ENCODE results near the gene EPS8. TPM values are rescaled to one million over a fixed set of nuclear protein-coding genes. Genes with fewer than 3 reads are reported as not detected.

EPS8 gene
- total and polyA plus RNA-seq, 2 donors (not counting 1 experiment from before 2014, with no cell fraction given): 0.76 to 0.96 TPM

GRCh38 chr12:15613981-15614380 lies 175.2 kb downstream of the EPS8 start:
- ChIA-PET POLR2A (no interaction called here), CTCF (no interaction called here)
- no peak overlapping the region for H2AFZ ChIP-seq (ENCODE audit: insufficient read depth, low read depth, low read length, poor library complexity, severe bottlenecking)
- ATAC-seq (ENCODE audit: low read depth): no peak
- DNase-seq: no peak
- H3K4me3 ChIP-seq (ENCODE audit: control extremely low read depth in 1 of 5, extremely low read depth in 1 of 5, insufficient read depth in 1 of 5, low read depth in 2 of 5, low read length in 4 of 5): no peak overlapping the region
- Mint-ChIP-seq H3K27ac (no peak overlapping the region), H3K4me1 (no peaks in the 10 kb centered on the region), H3K4me3 (no peak overlapping the region), H3K27me3 (peaks cover 24% of the 10 kb centered on the region), H3K9me3 (ENCODE audit: insufficient read depth) (peaks cover 9% of the 10 kb centered on the region)
- H4K20me1 ChIP-seq (ENCODE audit: control insufficient read depth, insufficient read depth, low read length, poor library complexity, severe bottlenecking): no peaks in the 10 kb centered on the region
- no peak overlapping the region for H3K27ac ChIP-seq (ENCODE audit: low read length in 2 of 2)
- H3K4me2 ChIP-seq (replicated peaks; ENCODE audit: low read depth, low read length, poor library complexity, severe bottlenecking): no peak overlapping the region
- no peaks in the 10 kb centered on the region for H3K79me2 ChIP-seq (ENCODE audit: control insufficient read depth, insufficient read depth, low read length)
- TF ChIP-seq EZH2 (IDR thresholded peaks at IDR 0.05; ENCODE audit: borderline replicate concordance, insufficient read depth, low read depth, low read length, poor library complexity, severe bottlenecking) (no peak), CTCF (IDR thresholded peaks at IDR 0.05) (no peak)
- H3K9me3 ChIP-seq (ENCODE audit: control extremely low read depth in 1 of 3, control insufficient read depth in 2 of 3, insufficient read depth in 1 of 3, low read length in 2 of 3): peaks cover 0 to 4% (median 4%) of the 10 kb centered on the region in 3 donors
- no peaks in the 10 kb centered on the region for H3K4me1 ChIP-seq (ENCODE audit: control insufficient read depth in 2 of 2, insufficient read depth in 2 of 2, low read length in 2 of 2)
- H3K36me3 ChIP-seq (replicated peaks in 1 of 2; ENCODE audit: control extremely low read depth in 1 of 2, control insufficient read depth in 1 of 2, extremely low read depth in 1 of 2, insufficient read depth in 2 of 2, low read length in 1 of 2): no peaks in the 10 kb centered on the region
- WGBS (ENCODE audit: insufficient coverage): no CpG with 5 or more reads among the region's 1 CpG
- no peak overlapping the region for H3K9ac ChIP-seq (ENCODE audit: low read length)
- intact Hi-C loops (cut with micrococcal nuclease): no loop called here
- H3K27me3 ChIP-seq (replicated peaks in 1 of 4; ENCODE audit: control extremely low read depth in 1 of 4, control insufficient read depth in 3 of 4, insufficient read depth in 4 of 4, low read length in 3 of 4): peaks cover 0 to 2% (median 1%) of the 10 kb centered on the region in 4 experiments

- Histone ChIP-seq H3K4me1 (ENCODE audit: control insufficient read depth in 2 of 2, insufficient read depth in 2 of 2, low read length in 2 of 2) (no peaks in the 10 kb centered on the region), H2AFZ (ENCODE audit: insufficient read depth, low read depth, low read length, poor library complexity, severe bottlenecking) (no peak overlapping the region), H3K9me3 (ENCODE audit: control extremely low read depth in 1 of 3, control insufficient read depth in 2 of 3, insufficient read depth in 1 of 3, low read length in 2 of 3) (peaks cover 0 to 2% (median 0%) of the 10 kb centered on the region in 3 donors), H3K27me3 (replicated peaks in 1 of 4; ENCODE audit: control extremely low read depth in 1 of 4, control insufficient read depth in 3 of 4, insufficient read depth in 4 of 4, low read length in 3 of 4) (no peaks in the 10 kb centered on the region), H3K36me3 (replicated peaks in 1 of 2; ENCODE audit: control extremely low read depth in 1 of 2, control insufficient read depth in 1 of 2, extremely low read depth in 1 of 2, insufficient read depth in 2 of 2, low read length in 1 of 2) (no peaks in the 10 kb centered on the region), H3K4me3 (ENCODE audit: control extremely low read depth in 1 of 5, extremely low read depth in 1 of 5, insufficient read depth in 1 of 5, low read depth in 2 of 5, low read length in 4 of 5) (no peak overlapping the region), H3K27ac (ENCODE audit: low read length in 2 of 2) (no peak overlapping the region), H3K4me2 (replicated peaks; ENCODE audit: low read depth, low read length, poor library complexity, severe bottlenecking) (no peak overlapping the region), H4K20me1 (ENCODE audit: control insufficient read depth, insufficient read depth, low read length, poor library complexity, severe bottlenecking) (no peaks in the 10 kb centered on the region), H3K9ac (ENCODE audit: low read length) (no peak overlapping the region), H3K79me2 (ENCODE audit: control insufficient read depth, insufficient read depth, low read length) (no peaks in the 10 kb centered on the region)
- H3K4me3 Mint-ChIP-seq: no peak overlapping the region
- intact Hi-C loops (cut with micrococcal nuclease): no loop called here
- TF ChIP-seq EZH2 (IDR thresholded peaks at IDR 0.05; ENCODE audit: borderline replicate concordance, insufficient read depth, low read depth, low read length, poor library complexity, severe bottlenecking) (no peak), CTCF (IDR thresholded peaks at IDR 0.05) (no peak)
- no peaks in the 10 kb centered on the region for H3K4me1 Mint-ChIP-seq
- 100% methylated on average over 1 of the region's 1 CpG for WGBS (ENCODE audit: insufficient coverage)
- POLR2A ChIA-PET: no interaction called here
- ATAC-seq (ENCODE audit: low read depth) (no peak), DNase-seq (no peak)
- H3K27me3 Mint-ChIP-seq: peaks cover 2% of the 10 kb centered on the region
- CTCF ChIA-PET: interaction anchor here (1.1 kb wide), 1 partner anchor 24 kb away, joined by 4 read pairs; no protein-coding TSS in a partner anchor
- no peak overlapping the region for H3K27ac Mint-ChIP-seq
- peaks cover 4% of the 10 kb centered on the region for H3K9me3 Mint-ChIP-seq (ENCODE audit: insufficient read depth)
Observed at GRCh38 chr12:15608941-15609340, 180.2 kb downstream of the EPS8 start.
